HEK293 (cell line): ENCODE measurements around the gene DACT2.

ENCODE experiments used
- CTCF ChIA-PET: fragments of 350-600 bp; formaldehyde crosslinking; extraction: SDS; loops from one replicate; lab custom pipeline; 2021; ENCODE audit warnings: antibody characterized with exemption; lab: Yijun Ruan, JAX
- POLR2A ChIA-PET: fragments of 300-600 bp; formaldehyde crosslinking; extraction: SDS; loops from one replicate; lab custom pipeline; 2020; ENCODE audit warnings: antibody characterized with exemption, inconsistent platforms; lab: Yijun Ruan, JAX
- H3K27ac ChIP-seq: fragments of 200-500 bp; sonication (Bioruptor generic); 2 replicates; pipeline ENCODE4 v1.5.1; 2014; ENCODE audit warnings: low read depth, low read length, control low read depth, inconsistent platforms; ENCODE audit errors: extremely low read depth
- H3K36me3 ChIP-seq, 2 experiments: fragments of 200-500 bp in 1 of 2; sonication (Bioruptor generic) in 1 of 2; 1 replicate in 1 of 2; 2 replicates in 1 of 2; pipeline ENCODE4 v1.5.1; 2014 to 2017; ENCODE audit warnings: inconsistent platforms in 2 of 2, low read length in 2 of 2; ENCODE audit not compliant: control insufficient read depth in 2 of 2, insufficient read depth in 1 of 2
- H3K4me1 ChIP-seq: fragments of 200-500 bp; sonication (Bioruptor generic); 2 replicates; pipeline ENCODE4 v1.5.1; 2014; ENCODE audit warnings: mild to moderate bottlenecking, low read length, inconsistent platforms; ENCODE audit not compliant: control insufficient read depth, insufficient read depth
- H3K4me3 ChIP-seq: 2 replicates; pipeline ENCODE4 v1.5.1; 2011; ENCODE audit warnings: low read depth, mild to moderate bottlenecking, control low read depth, low read length, moderate library complexity
- H3K9me3 ChIP-seq: fragments of 200-500 bp; sonication (Bioruptor generic); 2 replicates; pipeline ENCODE4 v1.5.1; 2014; ENCODE audit warnings: low read depth, low read length, inconsistent platforms; ENCODE audit not compliant: control insufficient read depth, insufficient read depth
- GFI1B ChIP-seq: fragments of 450-650 bp; formaldehyde crosslinking; IDR thresholded peaks from 2 replicates; pipeline ENCODE4 v1.5.1; 2016; ENCODE audit warnings: missing biosample characterization, missing genetic modification characterization
- GLI2 ChIP-seq: fragments of 450-650 bp; formaldehyde crosslinking; IDR thresholded peaks from 2 replicates; pipeline ENCODE4; 2017; ENCODE audit warnings: missing biosample characterization, missing genetic modification characterization, low read depth, borderline replicate concordance
- KLF17 ChIP-seq: fragments of 450-650 bp; formaldehyde crosslinking; IDR thresholded peaks from 2 replicates; pipeline ENCODE4 v1.5.1; 2016; ENCODE audit warnings: missing biosample characterization, missing genetic modification characterization
- OVOL3 ChIP-seq: fragments of 450-650 bp; formaldehyde crosslinking; IDR thresholded peaks from 2 replicates; pipeline ENCODE4 v1.5.1; 2016; ENCODE audit warnings: missing biosample characterization, missing genetic modification characterization
- PBX3 ChIP-seq: sonication (generic); formaldehyde crosslinking; IDR thresholded peaks from 2 replicates; pipeline ENCODE4 v1.8.1; 2022; ENCODE audit warnings: mild to moderate bottlenecking, moderate library complexity, missing genetic modification reagents
- REPIN1 ChIP-seq: fragments of 450-650 bp; formaldehyde crosslinking; IDR thresholded peaks from 2 replicates; pipeline ENCODE4 v1.5.1; 2017; ENCODE audit warnings: missing biosample characterization, missing genetic modification characterization, low read depth
- REST ChIP-seq: fragments of 450-650 bp; formaldehyde crosslinking; IDR thresholded peaks from 2 replicates; pipeline ENCODE4 v1.5.1; 2016; ENCODE audit warnings: missing biosample characterization, missing genetic modification characterization
- YY2 ChIP-seq: fragments of 450-650 bp; formaldehyde crosslinking; IDR thresholded peaks from 2 replicates; pipeline ENCODE4 v1.5.1; 2016; ENCODE audit warnings: missing biosample characterization, missing genetic modification characterization
- ZBTB17 ChIP-seq: fragments of 450-650 bp; formaldehyde crosslinking; IDR thresholded peaks from 2 replicates; pipeline ENCODE4 v1.5.1; 2016; ENCODE audit warnings: missing biosample characterization, missing genetic modification characterization
- ZNF112 ChIP-seq: fragments of 450-650 bp; formaldehyde crosslinking; IDR thresholded peaks from 2 replicates; pipeline ENCODE4 v1.5.0; 2017; ENCODE audit warnings: missing biosample characterization, missing genetic modification characterization
- ZNF114 ChIP-seq: fragments of 450-650 bp; formaldehyde crosslinking; IDR thresholded peaks from 2 replicates; pipeline ENCODE4 v1.5.0; 2017; ENCODE audit warnings: missing biosample characterization, missing genetic modification characterization
- ZNF146 ChIP-seq: fragments of 450-650 bp; formaldehyde crosslinking; IDR thresholded peaks from 2 replicates; pipeline ENCODE4 v1.5.1; 2016; ENCODE audit warnings: missing biosample characterization, missing genetic modification characterization
- ZNF2 ChIP-seq: fragments of 450-650 bp; formaldehyde crosslinking; IDR thresholded peaks from 2 replicates; pipeline ENCODE4 v1.5.1; 2016; ENCODE audit warnings: missing biosample characterization, missing genetic modification characterization
- ZNF26 ChIP-seq: fragments of 450-650 bp; formaldehyde crosslinking; IDR thresholded peaks from 2 replicates; pipeline ENCODE4 v1.5.1; 2016; ENCODE audit warnings: missing biosample characterization, missing genetic modification characterization
- ZNF555 ChIP-seq: fragments of 450-650 bp; formaldehyde crosslinking; conservative IDR thresholded peaks from 2 replicates; pipeline ENCODE4 v1.5.1; 2017; ENCODE audit warnings: missing biosample characterization, mild to moderate bottlenecking, missing genetic modification characterization, inconsistent platforms
- ZNF610 ChIP-seq: fragments of 450-650 bp; formaldehyde crosslinking; IDR thresholded peaks from 2 replicates; pipeline ENCODE4 v1.5.1; 2016; ENCODE audit warnings: missing biosample characterization, missing genetic modification characterization, borderline replicate concordance
- ZNF785 ChIP-seq: fragments of 450-650 bp; formaldehyde crosslinking; IDR thresholded peaks from 2 replicates; pipeline ENCODE4 v1.5.1; 2016; ENCODE audit warnings: missing biosample characterization, missing genetic modification characterization

Gene DACT2

GRCh38 chr6:168263351-168263905, 56.1 kb downstream of the DACT2 start:
- TF ChIP-seq REPIN1 (tag by site-specific recombination) (no peak), KLF17 (tag by site-specific recombination) (no peak), GLI2 (tag by site-specific recombination) (no peak), ZBTB17 (no peak), OVOL3 (tag by site-specific recombination) (no peak), ZNF146 (tag by site-specific recombination) (no peak), ZNF112 (tag by site-specific recombination) (no peak), ZNF555 (tag by site-specific recombination) (no peak), ZNF26 (no peak), PBX3 (CRISPR knock-in tag) (no peak), ZNF785 (tag by site-specific recombination) (no peak), YY2 (no peak), ZNF2 (tag by site-specific recombination) (no peak)
- H3K4me3 ChIP-seq = no peak overlapping the region
- POLR2A ChIA-PET = interaction anchor here (1.1 kb wide), 1 partner anchor 40 kb away, joined by 3 read pairs; no protein-coding TSS in a partner anchor
- H3K4me1 ChIP-seq = no peaks in the 10 kb centered on the region
- no peaks in the 10 kb centered on the region for H3K36me3 ChIP-seq
- no peaks in the 10 kb centered on the region for H3K9me3 ChIP-seq
- CTCF ChIA-PET = interaction anchor here (1.0 kb wide), 1 partner anchor 106 kb away, joined by 3 read pairs; no protein-coding TSS in a partner anchor
- H3K27ac ChIP-seq = no peak overlapping the region

GRCh38 chr6:168261234-168261633, 58.3 kb downstream of the DACT2 start:
- POLR2A ChIA-PET = no interaction called here
- no peaks in the 10 kb centered on the region for H3K9me3 ChIP-seq
- TF ChIP-seq ZNF610 (tag by site-specific recombination) (no peak), REST (no peak), GFI1B (tag by site-specific recombination) (no peak), ZNF114 (tag by site-specific recombination) (no peak)
- TF ChIP-seq, all 188 proteins: peak for 0
- Histone ChIP-seq H3K4me3 (no peak overlapping the region), H3K27ac (no peak overlapping the region), H3K4me1 (no peaks in the 10 kb centered on the region), H3K36me3 (no peaks in the 10 kb centered on the region)
- CTCF ChIA-PET = interaction anchor here (0.9 kb wide), 1 partner anchor 11 kb away, joined by 3 read pairs; no protein-coding TSS in a partner anchor
